ENCODE results near the gene MGA.

MGA gene

GRCh38 chr15:41659190-41659589 is 1.0 kb upstream of the MGA start:
- DNase-seq, result no peak

- no peak for DNase-seq
Measured at GRCh38 chr15:41659855-41660234, 360 bp upstream of the MGA start.

GRCh38 chr15:41661078-41661517 is 893 bp downstream of the MGA start:
- no peak for DNase-seq

GRCh38 chr15:41661518-41662225 is 1.5 kb downstream of the MGA start:
- peak; percentile 63 to 69 for DNase-seq

- no peak for DNase-seq
Measured at GRCh38 chr15:41666353-41666920, 6.2 kb downstream of the MGA start.

GRCh38 chr15:41669701-41670100 is 9.5 kb downstream of the MGA start:
- no peak for DNase-seq

- no peak for DNase-seq
Measured at GRCh38 chr15:41671656-41672648, 11.7 kb downstream of the MGA start.

GRCh38 chr15:41675337-41675736 is 15.1 kb downstream of the MGA start:
- DNase-seq, result no peak

- DNase-seq, result no peak
Measured at GRCh38 chr15:41678742-41679141, 18.5 kb downstream of the MGA start.

GRCh38 chr15:41683955-41684354 is 23.8 kb downstream of the MGA start:
- DNase-seq, result no peak

GRCh38 chr15:41688671-41689070 is 28.5 kb downstream of the MGA start:
- DNase-seq, result no peak

GRCh38 chr15:41689083-41689482 is 28.9 kb downstream of the MGA start:
- no peak for DNase-seq

GRCh38 chr15:41689834-41690233 is 29.6 kb downstream of the MGA start:
- no peak for DNase-seq

GRCh38 chr15:41690636-41691035 is 30.4 kb downstream of the MGA start:
- DNase-seq, result no peak

GRCh38 chr15:41691471-41691870 is 31.3 kb downstream of the MGA start:
- DNase-seq, result no peak

- DNase-seq, result no peak
Measured at GRCh38 chr15:41692049-41692448, 31.8 kb downstream of the MGA start.

GRCh38 chr15:41693757-41694156 is 33.6 kb downstream of the MGA start:
- DNase-seq, result no peak

GRCh38 chr15:41695750-41696436 is 35.7 kb downstream of the MGA start:
- peak; percentile 36 to 42 for DNase-seq

- no peak for DNase-seq
Measured at GRCh38 chr15:41698779-41699178, 38.6 kb downstream of the MGA start.

- no peak for DNase-seq
Measured at GRCh38 chr15:41703120-41703519, 42.9 kb downstream of the MGA start.

- DNase-seq, result no peak
Measured at GRCh38 chr15:41713047-41713446, 52.8 kb downstream of the MGA start.

- DNase-seq, result no peak
Measured at GRCh38 chr15:41714291-41714690, 54.1 kb downstream of the MGA start.

- no peak for DNase-seq
Measured at GRCh38 chr15:41716864-41717263, 56.7 kb downstream of the MGA start.
